HCT116 (cell line): ENCODE measurements around the gene NEURL1. TPM values are rescaled to one million over a fixed set of nuclear protein-coding genes. Genes with fewer than 3 reads are reported as not detected.

Experiments
- ATAC-seq: fragments of 200-7000 bp; cut with Tn5 transposase; 2 replicates; pipeline ENCODE4 v1.9.1; 2020; ENCODE audit warnings: mild to moderate bottlenecking, moderate library complexity
- BruUV-seq: library from RNA; stranded (reverse); fragments of 400-500 nt; replicated peaks from 2 replicates; lab custom pipeline; 2021; lab: Mats Ljungman, UMichigan
- CTCF ChIA-PET: fragments of 300-600 bp; sonication (Branson Sonifier 250); formaldehyde crosslinking; loops from one replicate; lab custom pipeline; 2021; ENCODE audit warnings: antibody characterized with exemption; lab: Charles Lee
- POLR2A ChIA-PET: fragments of 300-600, 350-600 bp; sonication (Branson Sonifier 250); formaldehyde crosslinking; loops from one replicate; lab custom pipeline; 2021; ENCODE audit warnings: antibody characterized with exemption; lab: Charles Lee
- RAD21 ChIA-PET, 2 experiments: fragments of 300-600 bp; sonication (Branson Sonifier 250); formaldehyde crosslinking; loops; one replicate each; lab custom pipeline; 2023; ENCODE audit warnings: low total read pairs in 2 of 2; ENCODE audit not compliant: uncharacterized antibody in 2 of 2, unreplicated experiment in 2 of 2, low non-redundant PET in 1 of 2; lab: Charles Lee
- DNase-seq: peaks from one replicate; pipeline ENCODE4 v3.0.0-alpha.2; 2010; ENCODE audit warnings: low read depth, low spot score
- H2AFZ ChIP-seq: fragments of 200-600 bp; shearing (Covaris generic), sonication (generic); 2 replicates; pipeline ENCODE4 v1.6.1; 2017; ENCODE audit warnings: low read depth, mixed run types, mixed read lengths, antibody characterized with exemption, low read length; ENCODE audit not compliant: poor library complexity, severe bottlenecking
- H3K27ac ChIP-seq: 2 replicates; pipeline ENCODE4 v1.5.1; 2012; ENCODE audit warnings: low read depth, low read length
- H3K27me3 ChIP-seq: fragments of 200-600 bp; sonication (generic); 2 replicates; pipeline ENCODE4 v1.6.1; 2016; ENCODE audit warnings: mixed run types, low read length, mixed read lengths; ENCODE audit not compliant: insufficient read depth
- H3K36me3 ChIP-seq, 2 experiments: fragments of 200-500 bp in 1 of 2; fragments of 200-600 bp in 1 of 2; sonication (Bioruptor generic) in 1 of 2; sonication (generic) in 1 of 2; 2 replicates each; pipeline versions ENCODE4 v1.5.1 to v1.6.1; 2014 to 2016; ENCODE audit warnings: low read length in 2 of 2, inconsistent platforms in 1 of 2, mixed read lengths in 1 of 2, mixed run types in 1 of 2; ENCODE audit not compliant: insufficient read depth in 2 of 2, control insufficient read depth in 1 of 2
- H3K4me1 ChIP-seq, 2 experiments: fragments of 200-600 bp in 1 of 2; sonication (generic) in 1 of 2; 2 replicates each; pipeline versions ENCODE4 v1.5.1 to v1.6.1; 2012 to 2017; ENCODE audit warnings: low read length in 2 of 2, inconsistent platforms in 1 of 2, mild to moderate bottlenecking in 1 of 2, mixed read lengths in 1 of 2, mixed run types in 1 of 2, moderate library complexity in 1 of 2; ENCODE audit not compliant: insufficient read depth in 2 of 2, control insufficient read depth in 1 of 2
- H3K4me2 ChIP-seq: fragments of 200-600 bp; sonication (generic); 2 replicates; pipeline ENCODE4 v1.6.1; 2017; ENCODE audit warnings: mixed run types, low read length, mixed read lengths
- H3K4me3 ChIP-seq, 2 experiments: fragments of 200-600 bp in 1 of 2; sonication (generic) in 1 of 2; replicated peaks in 1 of 2; 2 replicates each; pipeline ENCODE4 v1.5.1; 2011 to 2016; ENCODE audit warnings: low read length in 2 of 2, control low read depth in 1 of 2, low read depth in 1 of 2, mild to moderate bottlenecking in 1 of 2, mixed read lengths in 1 of 2, mixed run types in 1 of 2
- H3K79me2 ChIP-seq: fragments of 200-600 bp; sonication (generic); 2 replicates; pipeline ENCODE4 v1.6.1; 2017; ENCODE audit warnings: mild to moderate bottlenecking, mixed run types, low read length, moderate library complexity, mixed read lengths; ENCODE audit not compliant: insufficient read depth
- H3K9ac ChIP-seq: fragments of 200-600 bp; sonication (generic); 2 replicates; pipeline ENCODE4 v1.6.1; 2016; ENCODE audit warnings: low read length, mixed read lengths
- H3K9me2 ChIP-seq: fragments of 200-600 bp; sonication (generic), shearing (Covaris generic); 2 replicates; pipeline ENCODE4 v1.6.1; 2017; ENCODE audit warnings: mixed run types, mild to moderate bottlenecking, moderate library complexity; ENCODE audit not compliant: insufficient read depth
- H3K9me3 ChIP-seq, 2 experiments: fragments of 200-500 bp in 1 of 2; fragments of 200-600 bp in 1 of 2; sonication (Bioruptor generic) in 1 of 2; sonication (generic) in 1 of 2; 2 replicates each; pipeline ENCODE4 v1.6.1; 2014 to 2017; ENCODE audit warnings: low read length in 2 of 2, mixed read lengths in 2 of 2, inconsistent platforms in 1 of 2, low read depth in 1 of 2, mild to moderate bottlenecking in 1 of 2, mixed run types in 1 of 2, moderate library complexity in 1 of 2; ENCODE audit not compliant: control insufficient read depth in 1 of 2, insufficient read depth in 1 of 2
- H4K20me1 ChIP-seq: fragments of 200-600 bp; sonication (generic), shearing (Covaris generic); 2 replicates; pipeline ENCODE4 v1.6.1; 2017; ENCODE audit warnings: mixed run types, mild to moderate bottlenecking, moderate library complexity; ENCODE audit not compliant: insufficient read depth
- CEBPB ChIP-seq: IDR thresholded peaks from 2 replicates; pipeline ENCODE4 v1.6.1; 2012; ENCODE audit warnings: low read depth
- JUND ChIP-seq: IDR thresholded peaks from 2 replicates; pipeline ENCODE4 v1.6.1; 2012
- MAX ChIP-seq: IDR thresholded peaks from 2 replicates; pipeline ENCODE4 v1.6.1; 2012
- REST ChIP-seq: IDR thresholded peaks from 2 replicates; pipeline ENCODE4 v1.6.1; 2012; ENCODE audit warnings: low read depth
- SIN3A ChIP-seq: IDR thresholded peaks from 2 replicates; pipeline ENCODE4 v1.6.1; 2012; ENCODE audit warnings: low read depth
- SP1 ChIP-seq: IDR thresholded peaks from 2 replicates; pipeline ENCODE4 v1.6.1; 2012; ENCODE audit warnings: low read depth
- YY1 ChIP-seq: IDR thresholded peaks from 2 replicates; pipeline ENCODE4 v1.6.1; 2011; ENCODE audit warnings: low read length, low read depth, moderate library complexity, mild to moderate bottlenecking; ENCODE audit not compliant: insufficient replicate concordance; ENCODE audit errors: extremely low read depth
- ZNF274 ChIP-seq: fragments of 200-500 bp; sonication (Bioruptor generic); IDR thresholded peaks from 2 replicates; pipeline ENCODE4 v1.6.1; 2014; ENCODE audit warnings: mild to moderate bottlenecking, low read depth, low read length, inconsistent platforms
- intact Hi-C: fragments of 100-400 bp; cut with micrococcal nuclease; formaldehyde crosslinking; loops from 2 replicates; pipeline ENCODE4 v1.10.0; 2022
- total RNA-seq: library from RNA; stranded (reverse); gene quantifications from one replicate; pipeline ENCODE4 v1.2.1, GENCODE V29; 2021; ENCODE audit not compliant: unreplicated experiment

NEURL1 gene
- total RNA-seq, 1 experiment from 2014 or later, result 1.4 TPM

GRCh38 chr10:103470761-103471653 lies 22.5 kb upstream of the NEURL1 start:
- H2AFZ ChIP-seq, result no peak overlapping the region
- no peaks in the 10 kb centered on the region for H3K9me2 ChIP-seq
- no peaks in the 10 kb centered on the region for H3K79me2 ChIP-seq
- ATAC-seq (peak; percentile 25; the same call in 1 of the 2 replicates), DNase-seq (no peak)
- no peaks in the 10 kb centered on the region for H3K36me3 ChIP-seq
- no peak overlapping the region for H3K4me3 ChIP-seq
- intact Hi-C loops, result no loop called here
- H4K20me1 ChIP-seq, result no peaks in the 10 kb centered on the region
- no peak overlapping the region for H3K9ac ChIP-seq
- H3K27ac ChIP-seq, result no peak overlapping the region
- no peaks in the 10 kb centered on the region for H3K9me3 ChIP-seq
- peaks cover 5 to 15% of the 10 kb centered on the region in 2 experiments; a peak in 3 of 4 replicates for H3K4me1 ChIP-seq
- peak overlapping the region; percentile 33 for H3K4me2 ChIP-seq
- BruUV-seq, result no TSS peak
- RAD21 ChIA-PET, result no interaction called here
- CTCF ChIA-PET, result no interaction called here
- TF ChIP-seq SP1, result no peak
- TF ChIP-seq SIN3A, result no peak
- TF ChIP-seq REST, result no peak
- no peak for TF ChIP-seq MAX
- TF ChIP-seq YY1, result no peak
- no peak for TF ChIP-seq JUND
- TF ChIP-seq ZNF274, result no peak
- no peak for TF ChIP-seq CEBPB
- POLR2A ChIA-PET, result no interaction called here
- no peaks in the 10 kb centered on the region for H3K27me3 ChIP-seq
